ENCODE data around the gene ETV3L.

DNA sequence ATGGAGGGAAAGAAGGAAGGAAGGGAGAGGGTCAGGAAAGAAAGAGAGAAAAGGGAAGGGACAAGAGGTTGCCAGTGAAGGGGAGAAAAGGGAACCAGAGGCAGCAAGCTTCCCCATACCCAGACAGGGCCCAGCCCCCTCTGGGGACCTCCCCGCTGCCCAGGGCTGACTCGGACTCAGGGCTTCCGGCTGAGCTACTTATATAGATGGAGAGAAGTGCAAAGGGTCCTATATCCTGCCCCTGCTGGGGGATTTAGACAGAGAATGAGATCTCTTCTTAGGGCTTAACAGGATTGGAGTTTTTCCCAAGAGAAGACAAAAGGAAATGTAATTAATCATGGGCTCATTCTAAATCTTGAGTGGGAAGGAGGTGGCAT lies at the start of gene ETV3L:
- TF ChIP-seq, protein P1, sequence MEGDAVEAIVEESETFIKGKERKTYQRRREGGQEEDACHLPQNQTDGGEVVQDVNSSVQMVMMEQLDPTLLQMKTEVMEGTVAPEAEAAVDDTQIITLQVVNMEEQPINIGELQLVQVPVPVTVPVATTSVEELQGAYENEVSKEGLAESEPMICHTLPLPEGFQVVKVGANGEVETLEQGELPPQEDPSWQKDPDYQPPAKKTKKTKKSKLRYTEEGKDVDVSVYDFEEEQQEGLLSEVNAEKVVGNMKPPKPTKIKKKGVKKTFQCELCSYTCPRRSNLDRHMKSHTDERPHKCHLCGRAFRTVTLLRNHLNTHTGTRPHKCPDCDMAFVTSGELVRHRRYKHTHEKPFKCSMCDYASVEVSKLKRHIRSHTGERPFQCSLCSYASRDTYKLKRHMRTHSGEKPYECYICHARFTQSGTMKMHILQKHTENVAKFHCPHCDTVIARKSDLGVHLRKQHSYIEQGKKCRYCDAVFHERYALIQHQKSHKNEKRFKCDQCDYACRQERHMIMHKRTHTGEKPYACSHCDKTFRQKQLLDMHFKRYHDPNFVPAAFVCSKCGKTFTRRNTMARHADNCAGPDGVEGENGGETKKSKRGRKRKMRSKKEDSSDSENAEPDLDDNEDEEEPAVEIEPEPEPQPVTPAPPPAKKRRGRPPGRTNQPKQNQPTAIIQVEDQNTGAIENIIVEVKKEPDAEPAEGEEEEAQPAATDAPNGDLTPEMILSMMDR (conservative IDR thresholded peaks at IDR 0.05 in 1 of 2, IDR thresholded peaks at IDR 0.05 in 1 of 2; ENCODE audit: low read depth in 1 of 2, low read length in 2 of 2) = no peak
- TF ChIP-seq EZH2 (IDR thresholded peaks at IDR 0.05; ENCODE audit: low read length, missing control alignments) = no peak
